HCT116 (cell line): ENCODE results near the gene CRADD. TPM values are rescaled to one million over a fixed set of nuclear protein-coding genes. Genes with fewer than 3 reads are reported as not detected.

ENCODE experiments used
- ATAC-seq: fragments of 200-7000 bp; cut with Tn5 transposase; 2 replicates; pipeline ENCODE4 v1.9.1; 2020; ENCODE audit warnings: mild to moderate bottlenecking, moderate library complexity
- BruUV-seq: library from RNA; stranded (reverse); fragments of 400-500 nt; replicated peaks from 2 replicates; lab custom pipeline; 2021; lab: Mats Ljungman, UMichigan
- CTCF ChIA-PET: fragments of 300-600 bp; sonication (Branson Sonifier 250); formaldehyde crosslinking; loops from one replicate; lab custom pipeline; 2021; ENCODE audit warnings: antibody characterized with exemption; lab: Charles Lee
- POLR2A ChIA-PET: fragments of 300-600, 350-600 bp; sonication (Branson Sonifier 250); formaldehyde crosslinking; loops from one replicate; lab custom pipeline; 2021; ENCODE audit warnings: antibody characterized with exemption; lab: Charles Lee
- RAD21 ChIA-PET, 2 experiments: fragments of 300-600 bp; sonication (Branson Sonifier 250); formaldehyde crosslinking; loops; one replicate each; lab custom pipeline; 2023; ENCODE audit warnings: low total read pairs in 2 of 2; ENCODE audit not compliant: uncharacterized antibody in 2 of 2, unreplicated experiment in 2 of 2, low non-redundant PET in 1 of 2; lab: Charles Lee
- DNase-seq: peaks from one replicate; pipeline ENCODE4 v3.0.0-alpha.2; 2010; ENCODE audit warnings: low read depth, low spot score
- H2AFZ ChIP-seq: fragments of 200-600 bp; shearing (Covaris generic), sonication (generic); 2 replicates; pipeline ENCODE4 v1.6.1; 2017; ENCODE audit warnings: low read depth, mixed run types, mixed read lengths, antibody characterized with exemption, low read length; ENCODE audit not compliant: poor library complexity, severe bottlenecking
- H3K27ac ChIP-seq: 2 replicates; pipeline ENCODE4 v1.5.1; 2012; ENCODE audit warnings: low read depth, low read length
- H3K27me3 ChIP-seq: fragments of 200-600 bp; sonication (generic); 2 replicates; pipeline ENCODE4 v1.6.1; 2016; ENCODE audit warnings: mixed run types, low read length, mixed read lengths; ENCODE audit not compliant: insufficient read depth
- H3K36me3 ChIP-seq, 2 experiments: fragments of 200-500 bp in 1 of 2; fragments of 200-600 bp in 1 of 2; sonication (Bioruptor generic) in 1 of 2; sonication (generic) in 1 of 2; 2 replicates each; pipeline versions ENCODE4 v1.5.1 to v1.6.1; 2014 to 2016; ENCODE audit warnings: low read length in 2 of 2, inconsistent platforms in 1 of 2, mixed read lengths in 1 of 2, mixed run types in 1 of 2; ENCODE audit not compliant: insufficient read depth in 2 of 2, control insufficient read depth in 1 of 2
- H3K4me1 ChIP-seq, 2 experiments: fragments of 200-600 bp in 1 of 2; sonication (generic) in 1 of 2; 2 replicates each; pipeline versions ENCODE4 v1.5.1 to v1.6.1; 2012 to 2017; ENCODE audit warnings: low read length in 2 of 2, inconsistent platforms in 1 of 2, mild to moderate bottlenecking in 1 of 2, mixed read lengths in 1 of 2, mixed run types in 1 of 2, moderate library complexity in 1 of 2; ENCODE audit not compliant: insufficient read depth in 2 of 2, control insufficient read depth in 1 of 2
- H3K4me2 ChIP-seq: fragments of 200-600 bp; sonication (generic); 2 replicates; pipeline ENCODE4 v1.6.1; 2017; ENCODE audit warnings: mixed run types, low read length, mixed read lengths
- H3K4me3 ChIP-seq, 2 experiments: fragments of 200-600 bp in 1 of 2; sonication (generic) in 1 of 2; replicated peaks in 1 of 2; 2 replicates each; pipeline ENCODE4 v1.5.1; 2011 to 2016; ENCODE audit warnings: low read length in 2 of 2, control low read depth in 1 of 2, low read depth in 1 of 2, mild to moderate bottlenecking in 1 of 2, mixed read lengths in 1 of 2, mixed run types in 1 of 2
- H3K79me2 ChIP-seq: fragments of 200-600 bp; sonication (generic); 2 replicates; pipeline ENCODE4 v1.6.1; 2017; ENCODE audit warnings: mild to moderate bottlenecking, mixed run types, low read length, moderate library complexity, mixed read lengths; ENCODE audit not compliant: insufficient read depth
- H3K9ac ChIP-seq: fragments of 200-600 bp; sonication (generic); 2 replicates; pipeline ENCODE4 v1.6.1; 2016; ENCODE audit warnings: low read length, mixed read lengths
- H3K9me2 ChIP-seq: fragments of 200-600 bp; sonication (generic), shearing (Covaris generic); 2 replicates; pipeline ENCODE4 v1.6.1; 2017; ENCODE audit warnings: mixed run types, mild to moderate bottlenecking, moderate library complexity; ENCODE audit not compliant: insufficient read depth
- H3K9me3 ChIP-seq, 2 experiments: fragments of 200-500 bp in 1 of 2; fragments of 200-600 bp in 1 of 2; sonication (Bioruptor generic) in 1 of 2; sonication (generic) in 1 of 2; 2 replicates each; pipeline ENCODE4 v1.6.1; 2014 to 2017; ENCODE audit warnings: low read length in 2 of 2, mixed read lengths in 2 of 2, inconsistent platforms in 1 of 2, low read depth in 1 of 2, mild to moderate bottlenecking in 1 of 2, mixed run types in 1 of 2, moderate library complexity in 1 of 2; ENCODE audit not compliant: control insufficient read depth in 1 of 2, insufficient read depth in 1 of 2
- H4K20me1 ChIP-seq: fragments of 200-600 bp; sonication (generic), shearing (Covaris generic); 2 replicates; pipeline ENCODE4 v1.6.1; 2017; ENCODE audit warnings: mixed run types, mild to moderate bottlenecking, moderate library complexity; ENCODE audit not compliant: insufficient read depth
- CTCF ChIP-seq, 3 experiments: fragments of 200-600 bp in 1 of 3; sonication (generic) in 1 of 3; IDR thresholded peaks in 2 of 3; conservative IDR thresholded peaks in 1 of 3; 2 replicates each; pipeline ENCODE4 v1.5.1; 2012 to 2017; ENCODE audit warnings: low read depth in 2 of 3, low read length in 2 of 3, antibody characterized with exemption in 1 of 3, borderline replicate concordance in 1 of 3, control low read depth in 1 of 3, mild to moderate bottlenecking in 1 of 3, mixed read lengths in 1 of 3, mixed run types in 1 of 3, moderate library complexity in 1 of 3; ENCODE audit not compliant: insufficient read depth in 1 of 3
- EZH2phosphoT487 ChIP-seq: fragments of 200-600 bp; IDR thresholded peaks from 2 replicates; pipeline ENCODE4 v1.6.1; 2018; ENCODE audit warnings: antibody characterized with exemption, borderline replicate concordance
- POLR2A ChIP-seq: IDR thresholded peaks from 2 replicates; pipeline ENCODE4 v1.7.0; 2011; ENCODE audit warnings: borderline replicate concordance; ENCODE audit not compliant: insufficient read depth, insufficient read length; ENCODE audit errors: extremely low read depth
- RAD21 ChIP-seq: IDR thresholded peaks from 2 replicates; pipeline ENCODE4 v1.6.1; 2012; ENCODE audit warnings: low read depth, mild to moderate bottlenecking
- REST ChIP-seq: IDR thresholded peaks from 2 replicates; pipeline ENCODE4 v1.6.1; 2012; ENCODE audit warnings: low read depth
- SRF ChIP-seq: IDR thresholded peaks from 2 replicates; pipeline ENCODE4 v1.6.1; 2012; ENCODE audit warnings: low read depth
- ZBTB33 ChIP-seq: IDR thresholded peaks from 2 replicates; pipeline ENCODE4 v1.6.1; 2011; ENCODE audit warnings: mild to moderate bottlenecking, low read length, moderate library complexity; ENCODE audit not compliant: insufficient replicate concordance; ENCODE audit errors: extremely low read depth
- ZFX ChIP-seq: fragments of 450-650 bp; IDR thresholded peaks from 2 replicates; pipeline ENCODE4 v1.6.1; 2017
- ZNF274 ChIP-seq: fragments of 200-500 bp; sonication (Bioruptor generic); IDR thresholded peaks from 2 replicates; pipeline ENCODE4 v1.6.1; 2014; ENCODE audit warnings: mild to moderate bottlenecking, low read depth, low read length, inconsistent platforms
- intact Hi-C: fragments of 100-400 bp; cut with micrococcal nuclease; formaldehyde crosslinking; loops from 2 replicates; pipeline ENCODE4 v1.10.0; 2022
- total RNA-seq: library from RNA; stranded (reverse); gene quantifications from one replicate; pipeline ENCODE4 v1.2.1, GENCODE V29; 2021; ENCODE audit not compliant: unreplicated experiment

The CRADD gene
- total RNA-seq, 1 experiment from 2014 or later: 12.2 TPM

- H3K4me3 ChIP-seq: no peak overlapping the region
- RAD21 ChIA-PET: no interaction called here
- H3K4me2 ChIP-seq: no peak overlapping the region
- no peaks in the 10 kb centered on the region for H3K9me2 ChIP-seq
- no peaks in the 10 kb centered on the region for H4K20me1 ChIP-seq
- no peaks in the 10 kb centered on the region for H3K9me3 ChIP-seq
- H3K4me1 ChIP-seq: no peaks in the 10 kb centered on the region
- H3K27ac ChIP-seq: no peak overlapping the region
- DNase-seq (no peak), ATAC-seq (no peak)
- H3K79me2 ChIP-seq: no peaks in the 10 kb centered on the region
- H2AFZ ChIP-seq: no peak overlapping the region
- intact Hi-C loops: no loop called here
- no peak for TF ChIP-seq CTCF (IDR thresholded peaks at IDR 0.05 in 2 of 3, conservative IDR thresholded peaks at IDR 0.05 in 1 of 3; ENCODE audit: borderline replicate concordance in 1 of 3, insufficient read depth in 1 of 3, low read depth in 2 of 3, low read length in 2 of 3)
- no peaks in the 10 kb centered on the region for H3K27me3 ChIP-seq
- POLR2A ChIA-PET: no interaction called here
- no peak overlapping the region for H3K9ac ChIP-seq
- no TSS peak for BruUV-seq
- CTCF ChIA-PET: no interaction called here
- H3K36me3 ChIP-seq: no peaks in the 10 kb centered on the region
These were observed 170.6 kb downstream of the CRADD start for GRCh38 chr12:93847517-93848474.

- H3K9ac ChIP-seq: no peak overlapping the region
- no peaks in the 10 kb centered on the region for H4K20me1 ChIP-seq
- POLR2A ChIA-PET: no interaction called here
- no peak overlapping the region for H2AFZ ChIP-seq
- H3K27ac ChIP-seq: no peak overlapping the region
- no peaks in the 10 kb centered on the region for H3K9me3 ChIP-seq
- ATAC-seq (no peak), DNase-seq (no peak)
- no peaks in the 10 kb centered on the region for H3K36me3 ChIP-seq
- no peaks in the 10 kb centered on the region for H3K27me3 ChIP-seq
- H3K4me2 ChIP-seq: no peak overlapping the region
- CTCF ChIA-PET: no interaction called here
- no peaks in the 10 kb centered on the region for H3K4me1 ChIP-seq
- BruUV-seq: no TSS peak
- no peaks in the 10 kb centered on the region for H3K79me2 ChIP-seq
- RAD21 ChIA-PET: no interaction called here
- H3K4me3 ChIP-seq: no peak overlapping the region
- intact Hi-C loops: no loop called here
- no peaks in the 10 kb centered on the region for H3K9me2 ChIP-seq
- TF ChIP-seq ZFX: no peak
- no peak for TF ChIP-seq RAD21
- TF ChIP-seq EZH2phosphoT487: no peak
- TF ChIP-seq REST: no peak
- no peak for TF ChIP-seq ZNF274
- TF ChIP-seq SRF: no peak
- no peak for TF ChIP-seq ZBTB33
- TF ChIP-seq POLR2A: no peak
These were observed 171.4 kb downstream of the CRADD start for GRCh38 chr12:93848523-93849101.
